Superior temporal gyrus (tissue), 1 donor: Measurements from ENCODE around the gene APRT.
"Not testable (repeated sequence)": the region's sequence is repeated elsewhere in the genome, so short reads cannot be mapped to it uniquely, and the experiment has no call there.

ENCODE experiments used
- DNase-seq: peaks from one replicate; pipeline ENCODE4 v3.0.0-alpha.2; 2016; ENCODE audit errors: extremely low spot score

APRT gene

DNA sequence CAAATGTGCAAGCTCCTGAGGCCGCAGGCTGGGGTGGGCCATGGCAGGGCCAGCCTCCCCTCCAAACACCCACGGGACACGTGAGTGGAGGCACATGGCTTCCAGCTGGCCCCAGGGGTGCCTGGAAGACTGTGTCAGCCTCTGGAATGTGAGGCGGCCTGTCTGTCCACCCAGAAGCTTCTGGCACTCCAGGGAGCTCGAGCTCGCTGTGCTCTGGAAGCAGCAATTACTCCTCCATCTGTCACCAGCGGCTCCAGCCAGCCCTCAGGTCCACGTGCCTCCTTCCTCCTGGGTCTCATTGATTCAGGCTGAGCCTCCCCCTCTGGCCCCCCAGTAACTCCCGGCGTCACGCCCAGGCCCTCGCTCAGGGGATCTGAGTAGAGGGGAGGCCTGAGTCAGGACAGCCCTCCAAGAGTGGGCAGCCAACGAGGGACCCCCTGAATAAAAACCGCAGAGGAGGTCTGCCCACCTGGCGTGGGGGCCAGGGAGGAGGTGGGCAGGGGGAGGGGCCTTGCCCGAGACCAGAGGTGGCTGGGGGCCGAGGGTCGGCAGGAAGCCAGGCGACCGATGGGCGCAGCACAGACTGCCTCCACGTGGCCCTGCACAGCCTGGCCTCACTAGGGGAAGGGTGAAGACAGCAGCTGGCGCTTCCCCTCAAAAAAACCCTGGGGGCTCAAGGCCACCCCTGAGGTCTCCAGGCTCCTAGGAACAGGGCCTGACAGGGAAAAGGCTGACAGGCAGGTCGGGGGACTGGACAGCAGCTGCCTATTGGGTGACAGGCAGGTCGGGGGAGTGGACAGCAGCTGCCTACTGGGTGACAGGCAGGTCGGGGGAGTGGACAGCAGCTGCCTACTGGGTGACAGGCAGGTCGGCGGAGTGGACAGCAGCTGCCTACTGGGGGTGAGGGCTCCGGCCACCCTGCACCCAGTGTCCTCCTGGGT, 38.6 kb downstream of the APRT start:
- no peak for DNase-seq

- DNase-seq: not testable (repeated sequence)
Measured at GRCh38 chr16:88771781-88772180, 39.9 kb downstream of the APRT start.

DNA sequence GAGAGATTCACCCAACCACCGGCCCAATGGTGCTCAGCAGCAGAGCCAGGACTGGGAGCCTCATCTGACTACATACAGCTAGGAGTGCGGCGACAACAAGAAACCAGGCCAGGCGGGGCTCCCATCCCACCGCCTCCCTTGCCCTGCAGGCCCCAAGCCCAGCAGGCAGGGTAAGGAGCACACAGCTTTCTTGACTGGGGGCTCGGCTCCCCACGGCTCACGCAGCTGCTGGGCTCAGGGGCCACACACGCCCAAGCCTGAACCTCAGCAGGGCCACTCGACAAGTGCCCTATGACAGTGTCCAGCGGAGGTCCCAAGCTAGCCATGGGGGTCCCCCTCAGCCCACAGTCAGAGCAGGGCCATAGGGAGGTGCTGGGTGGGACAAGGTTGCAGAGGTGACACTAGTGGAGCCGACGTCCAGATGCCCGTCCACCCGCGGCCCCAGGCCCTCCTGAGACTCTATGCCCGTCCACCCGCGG, 40.4 kb downstream of the APRT start:
- DNase-seq: no peak

DNA sequence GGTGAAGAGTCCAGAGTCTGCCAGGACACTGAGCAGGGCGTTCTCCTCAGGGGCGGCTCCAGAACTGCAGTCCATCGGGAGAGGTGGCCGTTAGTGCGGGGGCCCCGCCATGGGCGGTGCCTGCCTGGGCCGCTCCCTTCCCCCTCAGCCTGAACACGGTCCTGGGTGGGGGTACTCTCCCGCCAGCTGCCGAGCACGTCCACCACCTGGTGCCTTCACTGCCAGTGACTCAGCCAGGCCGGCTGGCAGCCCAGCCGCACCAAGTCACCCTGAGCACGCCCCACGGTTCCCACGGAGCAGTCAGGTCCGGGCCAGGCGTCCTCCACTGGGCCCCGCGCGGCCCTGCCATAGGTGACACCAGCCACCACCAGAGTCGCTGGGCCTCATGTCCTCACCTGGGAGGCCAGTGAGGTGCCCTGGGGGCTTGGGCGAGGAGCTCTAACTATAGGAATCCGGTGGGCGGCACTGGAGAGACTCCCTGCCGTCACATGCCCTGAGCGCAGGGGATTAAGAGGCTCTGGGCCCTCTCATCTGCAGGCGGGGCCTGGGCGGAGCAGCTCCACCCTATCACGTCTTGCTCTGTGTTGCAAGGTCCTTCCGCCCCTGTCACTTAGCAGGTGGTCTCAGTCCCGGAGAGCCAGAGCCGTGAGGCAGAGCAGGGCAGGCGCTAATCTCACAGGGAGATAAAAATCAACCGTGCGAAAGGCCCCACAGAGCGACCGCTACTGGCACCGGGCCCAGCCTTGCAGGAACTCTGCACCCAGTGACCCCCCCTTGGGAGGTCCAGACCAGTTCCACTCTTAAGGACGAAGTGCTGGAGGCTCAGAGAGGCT, 41.1 kb downstream of the APRT start:
- no peak for DNase-seq

- no peak for DNase-seq
Measured at GRCh38 chr16:88769617-88770460, 41.9 kb downstream of the APRT start.

- DNase-seq: no peak
Measured at GRCh38 chr16:88768071-88768783, 43.5 kb downstream of the APRT start.

- DNase-seq: no peak
Measured at GRCh38 chr16:88767546-88768070, 44.1 kb downstream of the APRT start.

GRCh38 chr16:88766975-88767374, 44.8 kb downstream of the APRT start:
- no peak for DNase-seq

- DNase-seq: no peak
Measured at GRCh38 chr16:88764913-88765349, 46.8 kb downstream of the APRT start.

DNA sequence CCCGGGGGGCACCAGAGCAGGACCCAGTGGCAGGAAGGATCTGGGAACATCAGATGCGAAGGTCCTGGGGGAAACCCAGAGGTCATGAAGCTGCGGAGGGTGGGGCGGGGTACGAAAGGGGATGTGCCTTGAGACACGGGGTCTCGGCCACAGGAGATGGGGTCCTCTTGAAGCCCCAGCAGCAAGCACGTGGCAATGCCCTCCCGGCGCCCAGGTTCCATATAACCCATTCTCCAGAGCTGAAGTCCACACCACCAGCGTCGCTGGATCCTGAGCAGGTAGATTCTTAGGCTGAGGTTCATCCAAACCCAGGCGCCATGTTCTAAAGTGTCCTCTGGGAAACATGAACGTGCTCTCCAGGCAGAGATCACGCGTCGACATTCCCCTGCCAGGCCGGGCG, 47.6 kb downstream of the APRT start:
- no peak for DNase-seq

DNA sequence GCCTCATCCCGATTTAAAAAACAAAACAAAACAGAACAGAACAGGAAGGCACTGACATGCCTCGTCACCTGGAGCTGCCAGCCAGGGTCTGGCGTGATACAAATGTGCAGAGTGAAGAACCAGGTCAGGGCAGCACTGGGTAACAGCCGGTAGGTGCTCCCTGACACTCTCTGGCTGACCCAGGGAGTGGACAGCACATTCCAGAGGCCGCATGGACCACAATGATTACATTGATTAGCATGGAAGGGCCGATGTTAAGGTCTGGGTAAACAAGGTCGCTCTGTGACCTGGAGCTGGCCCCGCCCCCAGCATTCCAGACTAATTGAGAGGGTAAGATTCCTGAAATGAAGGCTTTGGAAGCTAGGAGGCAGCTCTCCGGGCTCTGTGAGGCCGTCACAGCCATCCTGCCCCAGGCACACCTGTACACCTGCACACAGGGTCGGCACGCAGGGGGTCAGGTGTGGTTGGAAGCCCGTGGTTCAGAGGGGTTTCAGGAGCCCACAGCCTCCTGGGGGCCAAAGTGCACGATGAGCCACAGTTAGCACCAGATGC, 48.1 kb downstream of the APRT start:
- DNase-seq: no peak

DNA sequence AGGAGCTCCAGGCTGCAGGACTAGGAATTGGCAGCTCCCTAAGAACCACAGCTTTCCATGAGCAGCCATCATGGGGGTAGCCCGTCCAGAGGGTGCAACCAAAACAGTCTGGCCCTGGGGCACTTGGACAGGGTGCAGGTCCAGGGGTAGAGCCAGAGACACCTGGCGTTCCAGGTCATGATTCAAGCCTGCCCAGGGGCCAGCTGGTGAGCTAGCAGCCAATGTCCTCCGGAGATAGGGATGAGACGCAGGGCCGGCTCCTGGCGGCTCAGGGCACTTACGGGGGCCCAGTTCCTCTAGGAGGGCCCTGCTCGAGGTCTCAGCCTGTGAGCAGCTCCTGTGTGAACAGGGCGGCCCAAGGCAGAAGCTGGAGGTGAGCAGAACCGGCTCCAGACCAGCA, 48.8 kb downstream of the APRT start:
- no peak for DNase-seq

DNA sequence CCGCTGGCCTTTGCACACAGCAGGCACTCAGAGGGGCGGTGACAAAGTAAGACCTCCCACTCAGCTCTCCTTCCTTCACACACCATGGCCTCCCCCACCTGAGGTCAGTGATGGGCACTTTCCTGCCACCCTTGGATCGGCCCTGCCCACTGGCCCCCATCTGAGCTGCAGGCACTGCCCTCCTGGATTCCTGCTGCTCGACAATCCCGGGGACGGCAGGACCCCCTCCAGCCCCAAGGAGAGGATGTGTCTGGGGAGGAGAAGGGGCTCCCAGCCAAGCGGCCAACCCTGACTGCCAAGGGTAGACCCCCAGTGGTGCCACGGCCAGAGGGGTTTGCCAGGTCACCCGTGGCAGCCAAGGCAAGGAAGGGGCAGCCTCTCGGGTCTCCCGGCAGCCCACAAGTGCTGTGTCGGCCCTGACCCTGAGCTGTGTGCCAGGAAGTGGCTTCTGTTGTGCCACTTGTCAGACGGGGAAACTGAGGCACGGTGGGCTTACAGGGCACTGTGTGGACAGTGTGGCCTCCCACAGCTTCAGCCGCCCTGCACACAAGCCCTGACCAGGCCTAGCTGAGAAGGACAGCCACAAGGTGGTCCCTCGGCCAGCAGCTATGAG, 49.4 kb downstream of the APRT start:
- no peak for DNase-seq

DNA sequence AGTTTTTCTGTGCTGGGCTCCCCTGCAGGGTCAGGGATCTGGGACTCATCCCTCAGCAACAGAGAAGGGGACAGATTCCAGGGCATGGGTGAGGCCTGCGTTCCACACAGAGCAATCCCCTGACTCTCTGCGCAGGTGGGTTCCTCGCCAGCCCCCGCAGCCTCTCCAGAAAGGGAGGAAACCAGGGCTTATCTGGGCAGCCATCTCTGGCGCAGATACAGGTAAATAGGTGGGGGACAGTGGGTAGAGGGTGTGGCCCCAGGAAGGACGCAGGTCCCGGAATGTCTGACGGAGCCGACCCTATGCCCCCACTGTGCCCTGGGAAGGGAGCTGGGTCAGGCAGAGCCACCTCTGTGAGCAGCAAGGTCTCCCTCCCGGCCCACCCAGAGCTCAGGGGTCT, 49.9 kb downstream of the APRT start:
- DNase-seq: no peak

GRCh38 chr16:88761143-88761534, 50.6 kb downstream of the APRT start:
- DNase-seq: no peak

GRCh38 chr16:88760424-88761142, 51.1 kb downstream of the APRT start:
- DNase-seq: no peak

GRCh38 chr16:88759976-88760350, 51.8 kb downstream of the APRT start:
- no peak for DNase-seq
